ENCODE results near the gene PDPK1.
A peak's percentile ranks its signal among the peaks of the same experiment; 100 is the strongest.
"Not testable (repeated sequence)": the region's sequence is repeated elsewhere in the genome, so short reads cannot be mapped to it uniquely, and the experiment has no call there.

Gene PDPK1

DNA sequence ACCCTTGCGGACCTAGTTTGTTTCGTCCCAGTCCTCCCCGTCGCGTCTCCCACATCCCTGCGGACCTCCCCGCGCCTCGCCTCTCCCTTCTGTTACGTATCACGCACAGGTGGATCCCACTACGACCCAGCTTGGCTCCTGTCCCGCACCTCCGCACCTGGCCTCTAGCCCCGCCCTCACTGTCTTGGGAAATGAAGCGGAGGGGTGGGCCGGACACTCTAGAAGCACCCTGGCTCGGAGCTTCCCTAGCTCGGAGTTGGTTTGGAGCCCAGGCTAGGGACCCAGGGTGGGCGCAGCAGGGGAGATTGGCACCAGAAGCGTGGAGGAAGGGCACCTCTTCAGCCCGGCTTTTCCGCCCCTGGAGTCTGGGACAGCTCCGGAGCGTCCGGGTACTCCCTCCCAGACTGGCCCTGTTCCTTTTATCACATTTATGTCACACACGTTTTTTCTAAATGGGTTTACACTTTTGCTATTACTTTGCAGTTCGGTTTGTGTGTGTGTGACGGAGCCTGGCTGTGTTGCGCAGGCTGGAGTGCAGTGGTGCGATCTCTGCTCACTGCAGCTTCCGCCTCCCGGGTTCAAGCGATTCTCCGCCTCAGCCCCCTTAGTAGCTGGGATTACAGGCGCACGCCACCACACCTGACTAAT lies 5.2 kb upstream of the PDPK1 start:
- Histone ChIP-seq H3K27me3 (ENCODE audit: control insufficient read depth, insufficient read depth, low read length) (no peaks in the 10 kb centered on the region), H3K36me3 (ENCODE audit: control insufficient read depth, insufficient read depth, low read length) (peaks cover 14% of the 10 kb centered on the region; the same call in 1 of the 2 replicates), H3K4me1 (ENCODE audit: control insufficient read depth, insufficient read depth, low read length) (peaks cover 3% of the 10 kb centered on the region), H3K4me3 (ENCODE audit: low read length) (peak overlapping the region; percentile 46; the same call in 1 of the 2 replicates), H3K27ac (ENCODE audit: low read length) (no peak overlapping the region), H3K9me3 (ENCODE audit: control insufficient read depth, insufficient read depth, low read length) (no peaks in the 10 kb centered on the region)
- no peak for DNase-seq (ENCODE audit: low read depth, low spot score)
- WGBS (ENCODE audit: insufficient coverage, insufficient read length) = no CpG with 5 or more reads among the region's 37 CpGs

DNA sequence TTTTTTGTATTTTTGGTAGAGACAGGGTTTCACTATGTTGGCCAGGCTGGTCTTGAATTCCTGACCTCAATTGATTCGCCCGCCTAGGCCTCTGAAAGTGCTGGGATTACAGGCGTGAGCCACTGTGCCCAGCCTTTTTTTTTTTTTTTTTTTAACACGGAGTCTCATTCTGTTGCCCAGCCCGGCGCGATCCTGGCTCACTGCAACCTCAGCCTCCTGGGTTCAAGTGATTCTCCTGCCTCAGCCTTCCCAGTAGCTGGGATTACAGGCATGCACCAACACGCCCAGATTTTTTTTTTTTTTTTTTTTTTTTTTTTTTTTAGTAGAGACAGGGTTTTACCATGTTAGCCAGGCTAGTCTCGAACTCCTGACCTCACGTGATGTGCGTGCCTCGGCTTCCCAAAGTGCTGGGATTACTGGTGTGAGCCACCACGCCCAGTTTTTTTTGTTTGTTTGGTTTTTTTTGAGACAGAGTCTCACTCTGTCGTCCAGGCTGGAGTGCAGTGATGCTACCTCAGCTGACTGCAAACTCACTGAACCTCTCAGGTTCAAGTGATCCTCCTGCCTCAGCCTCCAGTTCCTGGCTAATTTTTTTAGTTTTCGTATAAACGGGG lies 4.6 kb upstream of the PDPK1 start:
- H3K27ac ChIP-seq (ENCODE audit: low read length) = not testable (repeated sequence)

DNA sequence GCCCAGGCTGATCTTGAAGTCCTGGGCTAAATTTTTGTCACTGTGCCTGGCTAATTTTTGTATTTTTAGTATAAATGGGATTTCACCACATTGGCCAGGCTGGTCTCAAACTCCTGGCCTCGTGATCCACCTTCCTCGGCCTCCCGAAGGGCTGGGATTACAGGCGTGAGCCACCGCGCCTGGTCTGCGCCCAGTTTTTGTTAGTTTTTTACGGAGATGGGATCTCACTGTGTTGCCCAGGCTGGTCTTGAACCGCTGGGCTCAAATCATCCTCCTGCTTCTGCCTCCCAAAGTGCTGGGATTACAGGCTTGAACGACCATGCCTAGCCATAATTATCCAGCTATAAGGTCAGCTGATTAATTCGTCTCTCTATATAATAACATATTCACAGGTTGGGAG lies 3.9 kb upstream of the PDPK1 start:
- no peak for DNase-seq (ENCODE audit: low read depth, low spot score)
- Histone ChIP-seq H3K9me3 (ENCODE audit: control insufficient read depth, insufficient read depth, low read length) (no peaks in the 10 kb centered on the region), H3K27me3 (ENCODE audit: control insufficient read depth, insufficient read depth, low read length) (no peaks in the 10 kb centered on the region), H3K4me3 (ENCODE audit: low read length) (no peak overlapping the region), H3K36me3 (ENCODE audit: control insufficient read depth, insufficient read depth, low read length) (0 out of 2 replicates have a peak, but pooled peaks cover 3% of the 10 kb centered on the region), H3K4me1 (ENCODE audit: control insufficient read depth, insufficient read depth, low read length) (peaks cover 3% of the 10 kb centered on the region), H3K27ac (ENCODE audit: low read length) (no peak overlapping the region)
- WGBS (ENCODE audit: insufficient coverage, insufficient read length) = no CpG with 5 or more reads among the region's 11 CpGs

More for the DNA sequence above, 4.6 kb upstream of the PDPK1 start:
- H3K27me3 ChIP-seq (ENCODE audit: control insufficient read depth, insufficient read depth, low read length); DNase-seq (ENCODE audit: low read depth, low spot score); H3K4me1 ChIP-seq (ENCODE audit: control insufficient read depth, insufficient read depth, low read length); H3K36me3 ChIP-seq (ENCODE audit: control insufficient read depth, insufficient read depth, low read length); H3K9me3 ChIP-seq (ENCODE audit: control insufficient read depth, insufficient read depth, low read length); H3K4me3 ChIP-seq (ENCODE audit: low read length): not testable (repeated sequence)
- no CpG with 5 or more reads among the region's 16 CpGs for WGBS (ENCODE audit: insufficient coverage, insufficient read length)

DNA sequence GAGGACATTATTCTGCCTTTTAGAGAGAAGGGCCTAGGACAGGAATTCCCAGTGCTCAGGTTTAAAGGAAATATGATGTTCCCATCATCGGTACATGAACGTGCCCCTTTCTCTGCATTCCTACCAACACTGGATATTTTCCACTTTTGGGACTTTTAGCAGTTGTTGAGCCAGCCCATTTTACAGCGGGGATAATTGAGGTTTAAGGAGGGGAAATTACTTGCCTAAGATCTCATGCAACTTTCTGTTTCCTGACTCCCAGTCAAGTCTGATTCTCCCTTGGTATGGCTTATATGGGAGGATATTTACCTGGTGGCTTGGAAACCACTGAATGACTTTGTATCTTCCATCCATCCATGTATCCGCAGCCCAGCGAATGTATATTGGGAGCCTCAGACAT lies 3.5 kb upstream of the PDPK1 start:
- not testable (repeated sequence) for H3K9me3 ChIP-seq (ENCODE audit: control insufficient read depth, insufficient read depth, low read length); H3K27ac ChIP-seq (ENCODE audit: low read length); H3K4me1 ChIP-seq (ENCODE audit: control insufficient read depth, insufficient read depth, low read length); H3K4me3 ChIP-seq (ENCODE audit: low read length); DNase-seq (ENCODE audit: low read depth, low spot score); H3K27me3 ChIP-seq (ENCODE audit: control insufficient read depth, insufficient read depth, low read length); H3K36me3 ChIP-seq (ENCODE audit: control insufficient read depth, insufficient read depth, low read length)
- WGBS (ENCODE audit: insufficient coverage, insufficient read length) = no CpG with 5 or more reads among the region's 5 CpGs

DNA sequence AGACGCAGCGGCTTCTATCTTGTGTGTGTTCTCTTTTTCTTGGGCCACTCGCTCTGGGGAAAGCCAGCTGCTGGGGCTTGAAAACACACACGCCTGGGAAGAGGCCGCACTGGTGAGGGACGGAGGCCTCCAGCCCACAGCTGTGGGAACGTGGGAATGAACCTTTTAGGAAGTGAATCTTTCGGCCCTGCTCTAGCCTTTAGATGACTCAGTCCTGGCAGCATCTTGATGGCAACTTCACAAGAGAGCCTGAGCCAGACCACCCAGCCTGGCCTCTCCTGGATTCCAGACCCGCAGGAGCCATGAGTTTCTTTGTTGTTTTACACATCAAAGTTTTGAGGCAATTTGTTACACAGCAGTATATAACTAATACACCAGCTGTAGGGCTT lies 2.2 kb upstream of the PDPK1 start:
- H3K4me3 ChIP-seq (ENCODE audit: low read length) = no peak overlapping the region
- H3K9me3 ChIP-seq (ENCODE audit: control insufficient read depth, insufficient read depth, low read length) = no peaks in the 10 kb centered on the region
- no CpG with 5 or more reads among the region's 9 CpGs for WGBS (ENCODE audit: insufficient coverage, insufficient read length)
- no peaks in the 10 kb centered on the region for H3K36me3 ChIP-seq (ENCODE audit: control insufficient read depth, insufficient read depth, low read length)
- no peak overlapping the region for H3K27ac ChIP-seq (ENCODE audit: low read length)
- no peaks in the 10 kb centered on the region for H3K27me3 ChIP-seq (ENCODE audit: control insufficient read depth, insufficient read depth, low read length)
- DNase-seq (ENCODE audit: low read depth, low spot score) = no peak
- H3K4me1 ChIP-seq (ENCODE audit: control insufficient read depth, insufficient read depth, low read length) = peaks cover 3% of the 10 kb centered on the region

DNA sequence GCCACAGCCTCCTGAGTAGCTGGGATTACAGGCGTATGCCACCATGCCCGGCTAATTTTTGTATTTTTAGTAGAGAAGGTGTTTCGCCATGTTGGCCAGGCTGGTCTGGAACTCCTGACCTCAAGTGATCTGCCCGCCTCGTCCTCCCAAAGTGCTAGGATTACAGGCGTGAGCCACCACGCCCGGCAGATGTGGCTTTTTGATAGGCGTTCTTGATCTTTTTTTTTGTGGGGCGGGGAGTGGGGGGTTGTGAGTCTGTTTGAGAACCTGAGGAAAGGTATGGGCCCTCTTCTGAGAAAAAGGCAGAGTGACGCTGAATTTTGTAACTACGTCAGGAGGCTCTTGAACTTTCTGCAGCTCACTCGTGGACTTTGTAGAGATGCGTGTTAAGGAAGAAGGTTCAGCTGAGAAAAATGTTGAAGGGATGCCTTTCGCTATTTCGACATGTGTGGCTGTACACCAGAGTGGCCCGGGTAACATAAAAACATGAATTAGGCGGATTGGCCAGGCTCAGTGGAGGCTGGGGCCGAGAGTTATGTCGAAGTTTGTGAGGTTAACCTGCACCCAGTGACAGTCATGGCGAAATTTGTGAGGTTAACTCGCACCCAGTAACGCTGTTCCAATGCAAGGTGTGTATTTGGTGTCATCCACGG lies 1.5 kb downstream of the PDPK1 start:
- not testable (repeated sequence) for H3K27ac ChIP-seq (ENCODE audit: low read length); H3K36me3 ChIP-seq (ENCODE audit: control insufficient read depth, insufficient read depth, low read length); DNase-seq (ENCODE audit: low read depth, low spot score); H3K4me1 ChIP-seq (ENCODE audit: control insufficient read depth, insufficient read depth, low read length); H3K27me3 ChIP-seq (ENCODE audit: control insufficient read depth, insufficient read depth, low read length); H3K9me3 ChIP-seq (ENCODE audit: control insufficient read depth, insufficient read depth, low read length); H3K4me3 ChIP-seq (ENCODE audit: low read length)
- no CpG with 5 or more reads among the region's 24 CpGs for WGBS (ENCODE audit: insufficient coverage, insufficient read length)

GRCh38 chr16:2539845-2540458 lies 2.1 kb downstream of the PDPK1 start:
- not testable (repeated sequence) for H3K4me3 ChIP-seq (ENCODE audit: low read length); DNase-seq (ENCODE audit: low read depth, low spot score); H3K27me3 ChIP-seq (ENCODE audit: control insufficient read depth, insufficient read depth, low read length); H3K9me3 ChIP-seq (ENCODE audit: control insufficient read depth, insufficient read depth, low read length); H3K27ac ChIP-seq (ENCODE audit: low read length); H3K36me3 ChIP-seq (ENCODE audit: control insufficient read depth, insufficient read depth, low read length); H3K4me1 ChIP-seq (ENCODE audit: control insufficient read depth, insufficient read depth, low read length)
- no CpG with 5 or more reads among the region's 14 CpGs for WGBS (ENCODE audit: insufficient coverage, insufficient read length)

DNA sequence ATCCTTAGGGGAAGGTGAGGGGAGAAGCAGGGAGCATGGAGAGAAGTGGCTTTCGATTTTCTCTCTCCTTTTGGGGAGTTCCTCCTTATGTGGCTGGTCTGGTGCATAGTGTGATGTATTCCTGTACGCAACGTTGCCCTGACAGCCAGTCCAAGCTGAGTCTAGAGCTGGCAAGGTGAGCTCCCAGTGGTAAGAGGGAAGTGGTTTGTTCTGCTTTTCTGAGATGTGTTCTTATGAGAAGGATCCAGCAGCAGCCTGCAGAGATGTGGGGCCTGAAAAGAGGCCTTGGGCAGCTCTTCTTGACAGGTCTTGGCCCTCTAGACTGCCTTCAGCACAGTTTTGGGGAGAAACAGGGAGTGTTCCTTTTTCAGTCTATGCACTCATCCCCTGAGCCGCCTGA lies 3.1 kb downstream of the PDPK1 start:
- WGBS (ENCODE audit: insufficient coverage, insufficient read length) = no CpG with 5 or more reads among the region's 4 CpGs
- not testable (repeated sequence) for H3K9me3 ChIP-seq (ENCODE audit: control insufficient read depth, insufficient read depth, low read length); H3K4me3 ChIP-seq (ENCODE audit: low read length); DNase-seq (ENCODE audit: low read depth, low spot score); H3K4me1 ChIP-seq (ENCODE audit: control insufficient read depth, insufficient read depth, low read length); H3K27ac ChIP-seq (ENCODE audit: low read length); H3K27me3 ChIP-seq (ENCODE audit: control insufficient read depth, insufficient read depth, low read length); H3K36me3 ChIP-seq (ENCODE audit: control insufficient read depth, insufficient read depth, low read length)

DNA sequence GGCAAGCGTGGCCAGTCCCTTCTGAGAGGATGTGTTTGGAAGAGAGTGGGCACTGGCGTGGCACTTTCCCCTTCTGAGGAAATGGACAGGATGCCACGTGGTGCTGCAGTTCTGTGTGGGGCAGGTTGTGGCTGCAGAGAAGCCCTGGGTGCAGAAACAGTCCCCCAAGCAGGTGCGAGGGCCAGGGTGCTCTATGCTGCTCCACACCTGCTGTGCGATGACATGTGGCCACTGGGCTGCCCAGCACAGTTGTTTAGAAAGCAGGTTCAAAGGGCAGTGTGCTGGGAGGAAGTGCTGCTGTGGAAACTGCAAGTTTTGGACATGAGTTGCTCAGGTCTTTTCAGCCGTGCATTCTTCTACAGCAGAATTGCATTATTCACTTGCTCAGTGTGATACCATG lies 3.6 kb downstream of the PDPK1 start:
- WGBS (ENCODE audit: insufficient coverage, insufficient read length) = no CpG with 5 or more reads among the region's 6 CpGs
- not testable (repeated sequence) for H3K9me3 ChIP-seq (ENCODE audit: control insufficient read depth, insufficient read depth, low read length); H3K27ac ChIP-seq (ENCODE audit: low read length); H3K36me3 ChIP-seq (ENCODE audit: control insufficient read depth, insufficient read depth, low read length); DNase-seq (ENCODE audit: low read depth, low spot score); H3K4me1 ChIP-seq (ENCODE audit: control insufficient read depth, insufficient read depth, low read length); H3K4me3 ChIP-seq (ENCODE audit: low read length); H3K27me3 ChIP-seq (ENCODE audit: control insufficient read depth, insufficient read depth, low read length)

DNA sequence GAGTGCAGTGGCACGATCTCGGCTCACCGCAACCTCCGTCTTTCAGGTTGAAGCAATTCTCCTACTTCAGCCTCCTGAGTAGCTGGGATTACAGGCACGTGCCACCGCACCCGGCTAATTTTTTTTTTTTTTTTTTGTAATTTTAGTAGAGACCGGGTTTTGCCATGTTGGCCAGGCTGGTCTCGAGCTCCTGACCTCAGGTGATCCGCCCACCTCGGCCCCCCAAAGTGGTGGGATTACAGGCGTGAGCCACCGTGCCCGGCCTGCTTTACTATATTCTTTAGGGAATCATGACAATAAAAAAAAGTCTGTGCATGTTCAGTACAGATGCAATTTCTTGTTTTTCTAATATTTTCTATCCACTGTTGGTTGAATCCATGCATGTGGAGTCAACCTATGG lies 6.0 kb downstream of the PDPK1 start:
- not testable (repeated sequence) for H3K27me3 ChIP-seq (ENCODE audit: control insufficient read depth, insufficient read depth, low read length); H3K4me1 ChIP-seq (ENCODE audit: control insufficient read depth, insufficient read depth, low read length); H3K27ac ChIP-seq (ENCODE audit: low read length); H3K36me3 ChIP-seq (ENCODE audit: control insufficient read depth, insufficient read depth, low read length); DNase-seq (ENCODE audit: low read depth, low spot score); H3K4me3 ChIP-seq (ENCODE audit: low read length); H3K9me3 ChIP-seq (ENCODE audit: control insufficient read depth, insufficient read depth, low read length)
- no CpG with 5 or more reads among the region's 14 CpGs for WGBS (ENCODE audit: insufficient coverage, insufficient read length)

Data from iPS DF 6.9 (cell line).